Endothelial cell of umbilical vein (primary cell): Measurements from ENCODE around the gene RAB31. TPM values are rescaled to one million over a fixed set of nuclear protein-coding genes. Genes with fewer than 3 reads are reported as not detected.
A peak's percentile ranks its signal among the peaks of the same experiment; 100 is the strongest.

Experiments
- BruUV-seq: library from RNA; stranded (reverse); fragments of 400-500 nt; replicated peaks from 2 replicates; lab custom pipeline; 2021; lab: Mats Ljungman, UMichigan
- CTCF ChIA-PET: fragments of 300-600, 350-600 bp; sonication (Branson Sonifier 250); formaldehyde crosslinking; loops from one replicate; lab custom pipeline; 2021; ENCODE audit warnings: antibody characterized with exemption, inconsistent platforms; lab: Charles Lee
- POLR2A ChIA-PET: fragments of 300-600, 350-600 bp; sonication (Branson Sonifier 250); formaldehyde crosslinking; loops from one replicate; lab custom pipeline; 2021; ENCODE audit warnings: antibody characterized with exemption, inconsistent platforms; lab: Charles Lee
- DNase-seq: peaks from one replicate; pipeline ENCODE4 v3.0.0-alpha.2; 2011; ENCODE audit warnings: low read depth, low spot score
- FAIRE-seq: peaks from 2 replicates; lab custom pipeline; 2011; peaks lifted over from hg19 to GRCh38; lab: Jason Lieb, UNC
- H2AFZ ChIP-seq: 2 replicates; pipeline ENCODE4 v1.6.0; 2012; ENCODE audit warnings: low read depth, low read length, control low read depth, inconsistent platforms
- H3K27ac ChIP-seq: 2 replicates; pipeline ENCODE4 v1.5.1; 2011; ENCODE audit warnings: low read depth, mild to moderate bottlenecking, control low read depth, low read length, moderate library complexity; ENCODE audit not compliant: insufficient read depth
- H3K27me3 ChIP-seq, 2 experiments: 2 replicates each; pipeline versions ENCODE4 v1.6.0 to v1.6.1; 2011; ENCODE audit warnings: low read length in 2 of 2, mixed read lengths in 1 of 2; ENCODE audit not compliant: control insufficient read depth in 2 of 2, insufficient read depth in 2 of 2
- H3K36me3 ChIP-seq, 2 experiments: 2 replicates in 1 of 2; 3 replicates in 1 of 2; pipeline ENCODE4 v1.5.1; 2011; ENCODE audit warnings: low read length in 2 of 2, mild to moderate bottlenecking in 1 of 2, moderate library complexity in 1 of 2; ENCODE audit not compliant: control insufficient read depth in 2 of 2, insufficient read depth in 2 of 2; ENCODE audit errors: extremely low read depth in 1 of 2
- H3K4me1 ChIP-seq: 3 replicates; pipeline ENCODE4 v1.5.1; 2011; ENCODE audit warnings: mild to moderate bottlenecking, low read length; ENCODE audit not compliant: control insufficient read depth, insufficient read depth; ENCODE audit errors: extremely low read depth
- H3K4me2 ChIP-seq: 2 replicates; pipeline ENCODE4 v1.6.1; 2011; ENCODE audit warnings: low read length, control low read depth, mixed read lengths; ENCODE audit not compliant: insufficient read depth
- H3K4me3 ChIP-seq, 3 experiments: fragments of 200-600 bp in 1 of 3; sonication (generic), shearing (Covaris generic) in 1 of 3; replicated peaks in 1 of 3; 2 replicates each; pipeline ENCODE4 v1.5.1; 2011 to 2016; ENCODE audit warnings: control low read depth in 3 of 3, low read length in 3 of 3, mild to moderate bottlenecking in 2 of 3, inconsistent platforms in 1 of 3, low read depth in 1 of 3, moderate library complexity in 1 of 3; ENCODE audit not compliant: insufficient read depth in 1 of 3
- H3K79me2 ChIP-seq: 2 replicates; pipeline ENCODE4 v1.6.0; 2012; ENCODE audit warnings: low read length, inconsistent platforms; ENCODE audit not compliant: control insufficient read depth, insufficient read depth
- H3K9ac ChIP-seq: replicated peaks from 2 replicates; pipeline ENCODE3; 2011; ENCODE audit warnings: low read length, control low read depth; ENCODE audit not compliant: insufficient read depth; ENCODE audit errors: extremely low read depth
- H3K9me1 ChIP-seq: replicated peaks from 3 replicates; pipeline ENCODE4 v1.6.0; 2011; ENCODE audit warnings: mild to moderate bottlenecking, low read length; ENCODE audit not compliant: control insufficient read depth, insufficient read depth; ENCODE audit errors: extremely low read depth
- H3K9me3 ChIP-seq: replicated peaks from 2 replicates; pipeline ENCODE4 v1.5.1; 2012; ENCODE audit warnings: low read length, inconsistent platforms; ENCODE audit not compliant: control insufficient read depth, insufficient read depth
- H4K20me1 ChIP-seq: replicated peaks from 2 replicates; pipeline ENCODE3; 2011; ENCODE audit warnings: mild to moderate bottlenecking, low read length; ENCODE audit not compliant: control insufficient read depth, insufficient read depth; ENCODE audit errors: extremely low read depth
- CTCF ChIP-seq, 2 donors: IDR thresholded peaks; 1 replicate in 1 of 2; 2 replicates in 1 of 2; pipeline ENCODE4 v1.5.1; 2011; ENCODE audit warnings: low read length in 2 of 2, mild to moderate bottlenecking in 2 of 2, moderate library complexity in 2 of 2, control low read depth in 1 of 2, inconsistent platforms in 1 of 2, low read depth in 1 of 2; ENCODE audit not compliant: insufficient read depth in 1 of 2; ENCODE audit errors: extremely low read depth in 1 of 2
- EZH2 ChIP-seq: IDR thresholded peaks from 2 replicates; pipeline ENCODE4 v1.6.1; 2012; ENCODE audit warnings: borderline replicate concordance, low read depth, mild to moderate bottlenecking, moderate library complexity, low read length, inconsistent platforms; ENCODE audit not compliant: severe bottlenecking
- FOS ChIP-seq: IDR thresholded peaks from 2 replicates; pipeline ENCODE4 v1.6.1; 2011; ENCODE audit warnings: mild to moderate bottlenecking, low read length, moderate library complexity, borderline replicate concordance; ENCODE audit not compliant: insufficient read depth
- GATA2 ChIP-seq: IDR thresholded peaks from 2 replicates; pipeline ENCODE4 v1.7.0; 2011; ENCODE audit warnings: low read depth, mild to moderate bottlenecking, moderate library complexity, mixed read lengths, low read length; ENCODE audit not compliant: insufficient read length, insufficient read depth
- JUN ChIP-seq: IDR thresholded peaks from 2 replicates; pipeline ENCODE4 v1.6.1; 2011; ENCODE audit warnings: borderline replicate concordance, low read depth; ENCODE audit not compliant: insufficient read length, insufficient read depth
- MAX ChIP-seq: IDR thresholded peaks from 2 replicates; pipeline ENCODE4 v1.6.1; 2011; ENCODE audit not compliant: insufficient read depth, insufficient read length
- MYC ChIP-seq: IDR thresholded peaks from one replicate; pipeline ENCODE4 v1.6.1; 2011; ENCODE audit warnings: mild to moderate bottlenecking, low read depth, low read length
- POLR2A ChIP-seq: IDR thresholded peaks from 2 replicates; pipeline ENCODE4 v1.6.1; 2012; ENCODE audit warnings: low read depth, mild to moderate bottlenecking, control low read depth, low read length
- POLR2AphosphoS5 ChIP-seq: IDR thresholded peaks from 2 replicates; pipeline ENCODE4 v1.6.1; 2012; ENCODE audit warnings: low read depth, mild to moderate bottlenecking, control low read depth, low read length, moderate library complexity; ENCODE audit not compliant: insufficient read depth
- dilution Hi-C: fragments of 300-500 bp; cut with MboI; formaldehyde crosslinking; loops from one replicate; pipeline ENCODE4 v1.15.0; 2019; ENCODE audit warnings: low sequenced_read_pairs; ENCODE audit not compliant: extremely low pct_ligation_motif_present
- intact Hi-C: fragments of 100-400 bp; cut with micrococcal nuclease; formaldehyde crosslinking; loops from one replicate; pipeline ENCODE4 v1.10.0; 2022
- polyA plus RNA-seq, 4 experiments: library from polyadenylated mRNA; depleted of rRNA in 3 of 4; stranded (reverse) in 3 of 4; unstranded in 1 of 4; fragments of >200 nt; gene quantifications; 2 replicates each; pipeline versions ENCODE4 v1.2.1 to v1.2.3, GENCODE V29; 2011 to 2012; ENCODE audit warnings: missing spikeins in 1 of 4
- total RNA-seq: library from RNA; stranded (reverse); gene quantifications from 2 replicates; pipeline ENCODE4 v1.2.3, GENCODE V29; 2021

The RAB31 gene
- total and polyA plus RNA-seq, 2 donors (not counting 3 experiments of a cell fraction or from before 2014, with no cell fraction given): 30.5 TPM

GRCh38 chr18:9814431-9814830, 106.3 kb downstream of the RAB31 start:
- Histone ChIP-seq H3K9me3 (no peaks in the 10 kb centered on the region), H3K9me1 (no peaks in the 10 kb centered on the region), H3K4me3 (no peak overlapping the region), H3K9ac (no peak overlapping the region), H3K27me3 (no peaks in the 10 kb centered on the region), H3K4me1 (peaks cover 7% of the 10 kb centered on the region), H3K36me3 (peaks cover 0 to 2% of the 10 kb centered on the region in 2 experiments), H3K79me2 (no peaks in the 10 kb centered on the region), H4K20me1 (no peaks in the 10 kb centered on the region), H3K27ac (no peak overlapping the region), H3K4me2 (no peak overlapping the region), H2AFZ (no peak overlapping the region)
- FAIRE-seq: peak; percentile 87
- BruUV-seq: no TSS peak
- CTCF ChIA-PET: no interaction called here
- dilution Hi-C loops: no loop called here
- POLR2A ChIA-PET: no interaction called here
- DNase-seq: peak; percentile 54
- peak; percentile 27 for TF ChIP-seq FOS
- TF ChIP-seq POLR2A: no peak
- no peak for TF ChIP-seq CTCF (IDR thresholded peaks at IDR 0.05; ENCODE audit: extremely low read depth in 1 of 2, insufficient read depth in 1 of 2, low read depth in 1 of 2, low read length in 2 of 2)
- TF ChIP-seq MAX: no peak
- TF ChIP-seq POLR2AphosphoS5: no peak
- intact Hi-C loops: no loop called here

DNA sequence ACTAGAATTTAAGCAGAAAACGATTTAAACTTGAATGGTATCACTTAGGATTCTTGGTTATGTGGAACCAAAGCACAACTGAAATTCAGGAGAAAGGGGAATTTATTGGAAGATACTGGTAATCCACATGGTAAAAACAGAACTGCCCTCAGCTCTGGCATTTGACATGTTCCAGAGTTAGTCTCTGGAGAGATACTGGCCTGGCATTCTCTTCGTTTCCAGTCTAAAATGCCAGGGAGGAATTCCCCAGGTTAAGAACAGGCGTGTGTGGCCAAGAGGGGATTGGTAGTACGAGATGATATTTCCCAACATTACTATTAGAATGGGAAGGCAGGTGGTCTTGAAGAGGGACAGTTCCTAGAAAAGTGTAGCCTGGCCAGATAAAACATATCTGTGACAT, 109.2 kb downstream of the RAB31 start:
- ChIA-PET CTCF (no interaction called here), POLR2A (no interaction called here)
- no peaks in the 10 kb centered on the region for H3K9me1 ChIP-seq
- H3K79me2 ChIP-seq: no peaks in the 10 kb centered on the region
- H3K27ac ChIP-seq: no peak overlapping the region
- H3K36me3 ChIP-seq: peaks cover 0 to 2% of the 10 kb centered on the region in 2 experiments
- no peak overlapping the region for H2AFZ ChIP-seq
- no peaks in the 10 kb centered on the region for H3K9me3 ChIP-seq
- dilution Hi-C loops: no loop called here
- peaks cover 7% of the 10 kb centered on the region for H3K4me1 ChIP-seq
- TF ChIP-seq FOS (no peak), EZH2 (no peak), MAX (no peak), JUN (no peak), CTCF (IDR thresholded peaks at IDR 0.05; ENCODE audit: extremely low read depth in 1 of 2, insufficient read depth in 1 of 2, low read depth in 1 of 2, low read length in 2 of 2) (no peak), POLR2AphosphoS5 (no peak), POLR2A (no peak), MYC (no peak), GATA2 (no peak)
- no peak for FAIRE-seq
- no peak overlapping the region for H3K9ac ChIP-seq
- no peaks in the 10 kb centered on the region for H4K20me1 ChIP-seq
- intact Hi-C loops: no loop called here
- H3K4me3 ChIP-seq: no peak overlapping the region
- BruUV-seq: no TSS peak
- DNase-seq: no peak
- H3K27me3 ChIP-seq: no peaks in the 10 kb centered on the region
- no peak overlapping the region for H3K4me2 ChIP-seq
